IMR-90 (cell line): ENCODE measurements around the gene ZSCAN5B. TPM values are rescaled to one million over a fixed set of nuclear protein-coding genes. Genes with fewer than 3 reads are reported as not detected.

Experiments used
- ATAC-seq: fragments of 200-7000 bp; cut with Tn5 transposase; 2 replicates; pipeline ENCODE4 v1.9.1; 2020; ENCODE audit warnings: low read depth, mild to moderate bottlenecking, moderate library complexity
- BruUV-seq: library from RNA; stranded (reverse); fragments of 400-500 nt; replicated peaks from 2 replicates; lab custom pipeline; 2021; lab: Mats Ljungman, UMichigan
- CTCF ChIA-PET: fragments of 300-600 bp; formaldehyde crosslinking; extraction: SDS; loops from one replicate; lab custom pipeline; 2021; ENCODE audit warnings: antibody characterized with exemption; lab: Yijun Ruan, JAX
- POLR2A ChIA-PET: fragments of 300-600 bp; sonication (Branson Sonifier 250); formaldehyde crosslinking; loops from one replicate; lab custom pipeline; 2022; ENCODE audit warnings: antibody characterized with exemption; ENCODE audit not compliant: unreplicated experiment; lab: Charles Lee
- DNase-seq: peaks from one replicate; pipeline ENCODE4 v3.0.0; 2013
- H2AFZ ChIP-seq: replicated peaks from 2 replicates; pipeline ENCODE3; 2013; ENCODE audit warnings: low read length, mild to moderate bottlenecking; ENCODE audit not compliant: poor library complexity
- H2AK5ac ChIP-seq: 2 replicates; pipeline ENCODE4 v1.6.1; 2013; ENCODE audit warnings: low read depth, low read length, inconsistent platforms
- H2AK9ac ChIP-seq: replicated peaks from 2 replicates; pipeline ENCODE3; 2013; ENCODE audit warnings: mild to moderate bottlenecking, low read depth, low read length, moderate library complexity; ENCODE audit not compliant: poor library complexity
- H2BK120ac ChIP-seq: 2 replicates; pipeline ENCODE4 v1.6.1; 2013; ENCODE audit warnings: low read depth, low read length, inconsistent platforms
- H2BK15ac ChIP-seq: 3 replicates; pipeline ENCODE4 v1.6.1; 2013; ENCODE audit warnings: low read depth, low read length, inconsistent platforms
- H2BK20ac ChIP-seq: 2 replicates; pipeline ENCODE4 v1.6.1; 2013; ENCODE audit warnings: low read depth, mild to moderate bottlenecking, inconsistent platforms, low read length, moderate library complexity
- H2BK5ac ChIP-seq: 2 replicates; pipeline ENCODE4 v1.6.1; 2013; ENCODE audit warnings: mild to moderate bottlenecking, low read depth, low read length, inconsistent platforms; ENCODE audit not compliant: poor library complexity, severe bottlenecking
- H3K14ac ChIP-seq: replicated peaks from 2 replicates; pipeline ENCODE4 v1.6.1; 2013; ENCODE audit warnings: low read depth, low read length, inconsistent platforms
- H3K18ac ChIP-seq: 2 replicates; pipeline ENCODE4 v1.6.1; 2013; ENCODE audit warnings: low read depth, low read length, control low read depth
- H3K23ac ChIP-seq: 2 replicates; pipeline ENCODE4 v1.6.1; 2013; ENCODE audit warnings: low read depth, low read length, inconsistent platforms
- H3K27ac ChIP-seq: 2 replicates; pipeline ENCODE4 v1.5.1; 2013; ENCODE audit warnings: mild to moderate bottlenecking, control low read depth, low read length; ENCODE audit not compliant: insufficient read depth
- H3K27me3 ChIP-seq: 2 replicates; pipeline ENCODE4 v1.6.1; 2013; ENCODE audit warnings: low read length; ENCODE audit not compliant: control insufficient read depth, insufficient read depth
- H3K36me3 ChIP-seq: 2 replicates; pipeline ENCODE4 v1.6.1; 2013; ENCODE audit warnings: low read length, mixed read lengths; ENCODE audit not compliant: control insufficient read depth, insufficient read depth
- H3K4ac ChIP-seq: 2 replicates; pipeline ENCODE4 v1.6.1; 2013; ENCODE audit warnings: low read depth, low read length, inconsistent platforms
- H3K4me1 ChIP-seq: 2 replicates; pipeline ENCODE4 v1.6.1; 2013; ENCODE audit warnings: low read length, mixed read lengths; ENCODE audit not compliant: control insufficient read depth, insufficient read depth
- H3K4me2 ChIP-seq: 2 replicates; pipeline ENCODE4 v1.6.1; 2013; ENCODE audit warnings: low read depth, mild to moderate bottlenecking, control low read depth, low read length, moderate library complexity
- H3K4me3 ChIP-seq: 2 replicates; pipeline ENCODE4 v1.5.1; 2013; ENCODE audit warnings: low read depth, mild to moderate bottlenecking, control low read depth, low read length, moderate library complexity; ENCODE audit not compliant: insufficient read depth
- H3K56ac ChIP-seq: 2 replicates; pipeline ENCODE4 v1.6.1; 2013; ENCODE audit warnings: low read length, inconsistent platforms; ENCODE audit not compliant: insufficient read depth; ENCODE audit errors: extremely low read depth
- H3K79me1 ChIP-seq, 2 experiments: 2 replicates each; pipeline ENCODE4 v1.6.1; 2013; ENCODE audit warnings: low read length in 2 of 2, inconsistent platforms in 1 of 2, low read depth in 1 of 2
- H3K9ac ChIP-seq: 2 replicates; pipeline ENCODE4 v1.6.1; 2013; ENCODE audit warnings: low read depth, low read length, control low read depth
- H3K9me1 ChIP-seq: 2 replicates; pipeline ENCODE4 v1.6.1; 2013; ENCODE audit warnings: low read length, inconsistent platforms; ENCODE audit not compliant: insufficient read depth
- H3K9me3 ChIP-seq: 2 replicates; pipeline ENCODE4 v1.6.1; 2013; ENCODE audit warnings: low read length; ENCODE audit not compliant: control insufficient read depth, insufficient read depth
- H4K20me1 ChIP-seq: 2 replicates; pipeline ENCODE4 v1.6.1; 2013; ENCODE audit warnings: low read length, inconsistent platforms; ENCODE audit not compliant: insufficient read depth
- H4K5ac ChIP-seq: 2 replicates; pipeline ENCODE4 v1.6.1; 2013; ENCODE audit warnings: mild to moderate bottlenecking, low read depth, low read length, control low read depth
- H4K8ac ChIP-seq, 2 experiments: 2 replicates each; pipeline ENCODE4 v1.6.1; 2013; ENCODE audit warnings: low read depth in 2 of 2, low read length in 2 of 2, control low read depth in 1 of 2, inconsistent platforms in 1 of 2
- H4K91ac ChIP-seq: 2 replicates; pipeline ENCODE4 v1.6.1; 2013; ENCODE audit warnings: low read depth, low read length, inconsistent platforms; ENCODE audit not compliant: insufficient read depth
- CEBPB ChIP-seq: IDR thresholded peaks from 2 replicates; pipeline ENCODE4 v1.6.1; 2012; ENCODE audit warnings: low read depth, low read length, improper control_type of control experiment
- CHD1 ChIP-seq: IDR thresholded peaks from 2 replicates; pipeline ENCODE4 v1.6.1; 2012; ENCODE audit warnings: low read depth, low read length, improper control_type of control experiment
- CTCF ChIP-seq: conservative IDR thresholded peaks from 2 replicates; pipeline ENCODE4 v1.5.1; 2012; ENCODE audit warnings: mild to moderate bottlenecking, low read depth, low read length, improper control_type of control experiment
- MAFK ChIP-seq: IDR thresholded peaks from 2 replicates; pipeline ENCODE4 v1.6.1; 2012; ENCODE audit warnings: low read depth, low read length, improper control_type of control experiment
- MAZ ChIP-seq: IDR thresholded peaks from 2 replicates; pipeline ENCODE4 v1.6.1; 2012; ENCODE audit warnings: low read depth, mild to moderate bottlenecking, low read length, improper control_type of control experiment, moderate library complexity, borderline replicate concordance
- MXI1 ChIP-seq: IDR thresholded peaks from 2 replicates; pipeline ENCODE4 v1.6.1; 2012; ENCODE audit warnings: low read depth, mild to moderate bottlenecking, low read length, moderate library complexity, borderline replicate concordance
- NFE2L2 ChIP-seq: fragments of 150-350 bp; IDR thresholded peaks from 2 replicates; pipeline ENCODE4 v1.6.1; 2016; ENCODE audit warnings: low read depth, mild to moderate bottlenecking, low read length
- POLR2A ChIP-seq: IDR thresholded peaks from 2 replicates; pipeline ENCODE4 v1.6.1; 2012; ENCODE audit warnings: mild to moderate bottlenecking, low read depth, low read length
- RAD21 ChIP-seq: IDR thresholded peaks from 2 replicates; pipeline ENCODE4 v1.6.1; 2012; ENCODE audit warnings: low read length, improper control_type of control experiment
- WGBS, 2 experiments: methylation state at CpG; one replicate each; pipeline versions ENCODE4 v1.1.5 to v1.1.7; 2013; ENCODE audit warnings: missing lambda C conversion rate in 2 of 2; ENCODE audit not compliant: insufficient read length in 1 of 2; ENCODE audit errors: extremely low coverage in 2 of 2; 5-methylcytosine and 5-hydroxymethylcytosine counted together
- dilution Hi-C: fragments of 300-500 bp; cut with HindIII; formaldehyde crosslinking; loops from one replicate; pipeline ENCODE4 v1.14.3; 2018; ENCODE audit warnings: low sequenced_read_pairs; ENCODE audit not compliant: unreplicated experiment
- in situ Hi-C: fragments of 300-500 bp; cut with MboI; formaldehyde crosslinking; loops from 3 replicates; pipeline ENCODE4 v1.14.3; 2019; ENCODE audit warnings: low sequenced_read_pairs, inconsistent platforms, mixed read lengths
- intact Hi-C: fragments of 100-400 bp; cut with micrococcal nuclease; formaldehyde crosslinking; loops from 2 replicates; pipeline ENCODE4 v1.10.0; 2022
- polyA plus RNA-seq, 3 experiments: library from polyadenylated mRNA; depleted of rRNA; stranded (reverse); fragments of >200 nt; gene quantifications; 2 replicates each; pipeline ENCODE4 v1.2.3, GENCODE V29; 2012; ENCODE audit warnings: low replicate concordance in 1 of 3
- total RNA-seq: library from RNA; depleted of rRNA; stranded (reverse); fragments of >200 nt; gene quantifications from 2 replicates; pipeline ENCODE4 v1.2.3, GENCODE V29; 2012

The ZSCAN5B gene
- total and polyA plus RNA-seq, 2 of the 4 experiments (the other 2 are of a cell fraction) = not detected

- H3K14ac ChIP-seq = no peak overlapping the region
- H3K36me3 ChIP-seq = no peaks in the 10 kb centered on the region
- no peak overlapping the region for H3K9ac ChIP-seq
- H4K8ac ChIP-seq = no peak overlapping the region
- H3K4me1 ChIP-seq = no peaks in the 10 kb centered on the region
- H2BK120ac ChIP-seq = no peak overlapping the region
- no peak overlapping the region for H4K91ac ChIP-seq
- H4K5ac ChIP-seq = no peak overlapping the region
- TF ChIP-seq CHD1 (no peak), MAZ (no peak), CEBPB (no peak), RAD21 (no peak), NFE2L2 (no peak), MAFK (no peak), CTCF (no peak), MXI1 (no peak), POLR2A (no peak)
- WGBS, 2 experiments = no CpG with 5 or more reads among the region's 6 CpGs
- DNase-seq = no peak
- no peaks in the 10 kb centered on the region for H4K20me1 ChIP-seq
- POLR2A ChIA-PET = no interaction called here
- no peak overlapping the region for H2BK5ac ChIP-seq
- H3K9me3 ChIP-seq = peaks cover 5% of the 10 kb centered on the region; the same call in 1 of the 2 replicates
- no peak overlapping the region for H2BK20ac ChIP-seq
- in situ Hi-C loops = no loop called here
- no peaks in the 10 kb centered on the region for H3K9me1 ChIP-seq
- H2BK15ac ChIP-seq = no peak overlapping the region
- no TSS peak for BruUV-seq
- intact Hi-C loops = no loop called here
- H3K23ac ChIP-seq = no peak overlapping the region
- no peak overlapping the region for H3K4me2 ChIP-seq
- no peak overlapping the region for H3K4ac ChIP-seq
- no peak overlapping the region for H3K56ac ChIP-seq
- CTCF ChIA-PET = no interaction called here
- dilution Hi-C loops = no loop called here
- H2AK9ac ChIP-seq = no peak overlapping the region
- no peak for ATAC-seq
- H3K27me3 ChIP-seq = no peaks in the 10 kb centered on the region
- H2AFZ ChIP-seq = no peak overlapping the region
- no peak overlapping the region for H2AK5ac ChIP-seq
- H3K18ac ChIP-seq = no peak overlapping the region
- H3K27ac ChIP-seq = no peak overlapping the region
- H3K4me3 ChIP-seq = no peak overlapping the region
- H3K79me1 ChIP-seq = no peaks in the 10 kb centered on the region
These were observed 25.3 kb upstream of the ZSCAN5B start for GRCh38 chr19:56222901-56223300.
